ENCODE measurements around the gene CNOT8. TPM values are rescaled to one million over a fixed set of nuclear protein-coding genes. Genes with fewer than 3 reads are reported as not detected.

Gene CNOT8
- total RNA-seq, 1 experiment from 2014 or later: 45.0 TPM

- POLR2A ChIA-PET: no interaction called here
- H3K36me3 ChIP-seq (ENCODE audit: control insufficient read depth in 1 of 2, insufficient read depth in 2 of 2, low read length in 2 of 2): peaks cover 55 to 72% of the 10 kb centered on the region in 2 experiments
- CTCF ChIA-PET: no interaction called here
Measured at GRCh38 chr5:154895606-154896561, 37.5 kb downstream of the CNOT8 start.

More at GRCh38 chr5:154895606-154896561, 37.5 kb downstream of the CNOT8 start:
- no peaks in the 10 kb centered on the region for H4K20me1 ChIP-seq (ENCODE audit: insufficient read depth)
- H3K79me2 ChIP-seq (ENCODE audit: insufficient read depth, low read length): no peaks in the 10 kb centered on the region
- H2AFZ ChIP-seq (ENCODE audit: low read depth, low read length, poor library complexity, severe bottlenecking): no peak overlapping the region
- no peak for ATAC-seq
- intact Hi-C loops (cut with micrococcal nuclease): no loop called here
- no TSS peak for BruUV-seq (replicated peaks)
- no peaks in the 10 kb centered on the region for H3K9me2 ChIP-seq (ENCODE audit: insufficient read depth)
- no peaks in the 10 kb centered on the region for H3K9me3 ChIP-seq (ENCODE audit: control insufficient read depth in 1 of 2, insufficient read depth in 1 of 2, low read depth in 1 of 2, low read length in 2 of 2)
- no peak overlapping the region for H3K27ac ChIP-seq (ENCODE audit: low read depth, low read length)
- no peak overlapping the region for H3K4me2 ChIP-seq (ENCODE audit: low read length)
- no peaks in the 10 kb centered on the region for H3K27me3 ChIP-seq (ENCODE audit: insufficient read depth, low read length)
- no peak overlapping the region for H3K9ac ChIP-seq (ENCODE audit: low read length)
- TF ChIP-seq SIN3A (IDR thresholded peaks at IDR 0.05; ENCODE audit: low read depth) (no peak), MAX (IDR thresholded peaks at IDR 0.05) (no peak), ZBTB33 (IDR thresholded peaks at IDR 0.05; ENCODE audit: extremely low read depth, insufficient replicate concordance, low read length) (no peak), ZNF274 (IDR thresholded peaks at IDR 0.05; ENCODE audit: low read depth, low read length) (no peak), CBX3 (IDR thresholded peaks at IDR 0.05; ENCODE audit: low read depth) (no peak), EZH2 (IDR thresholded peaks at IDR 0.05) (no peak), REST (IDR thresholded peaks at IDR 0.05; ENCODE audit: low read depth) (no peak), YY1 (IDR thresholded peaks at IDR 0.05; ENCODE audit: extremely low read depth, insufficient replicate concordance, low read depth, low read length) (no peak), POLR2A (IDR thresholded peaks at IDR 0.05; ENCODE audit: borderline replicate concordance, extremely low read depth, insufficient read depth, insufficient read length) (no peak), FOSL1 (IDR thresholded peaks at IDR 0.05; ENCODE audit: low read depth) (no peak), JUND (IDR thresholded peaks at IDR 0.05) (no peak), EGR1 (IDR thresholded peaks at IDR 0.05; ENCODE audit: low read depth) (no peak), EZH2phosphoT487 (IDR thresholded peaks at IDR 0.05; ENCODE audit: borderline replicate concordance) (no peak), ZFX (IDR thresholded peaks at IDR 0.05) (no peak), CEBPB (IDR thresholded peaks at IDR 0.05; ENCODE audit: low read depth) (no peak), RAD21 (IDR thresholded peaks at IDR 0.05; ENCODE audit: low read depth) (no peak)
- RAD21 ChIA-PET (ENCODE audit: low non-redundant PET in 1 of 2, low total read pairs in 2 of 2, uncharacterized antibody in 2 of 2, unreplicated experiment in 2 of 2): no interaction called here
- no peak overlapping the region for H3K4me3 ChIP-seq (replicated peaks in 1 of 2; ENCODE audit: low read depth in 1 of 2, low read length in 2 of 2)
- no peak for DNase-seq (ENCODE audit: low read depth, low spot score)
- no peaks in the 10 kb centered on the region for H3K4me1 ChIP-seq (ENCODE audit: control insufficient read depth in 1 of 2, insufficient read depth in 2 of 2, low read length in 2 of 2)
